MV-4-11 (cell line): ENCODE results near the gene GSTM2.
"Not testable (repeated sequence)": the region's sequence is repeated elsewhere in the genome, so short reads cannot be mapped to it uniquely, and the experiment has no call there.

Experiments used
- DNase-seq: peaks from one replicate; lab custom pipeline; 2025; lab: John Stamatoyannopoulos, UW

Gene GSTM2

DNA sequence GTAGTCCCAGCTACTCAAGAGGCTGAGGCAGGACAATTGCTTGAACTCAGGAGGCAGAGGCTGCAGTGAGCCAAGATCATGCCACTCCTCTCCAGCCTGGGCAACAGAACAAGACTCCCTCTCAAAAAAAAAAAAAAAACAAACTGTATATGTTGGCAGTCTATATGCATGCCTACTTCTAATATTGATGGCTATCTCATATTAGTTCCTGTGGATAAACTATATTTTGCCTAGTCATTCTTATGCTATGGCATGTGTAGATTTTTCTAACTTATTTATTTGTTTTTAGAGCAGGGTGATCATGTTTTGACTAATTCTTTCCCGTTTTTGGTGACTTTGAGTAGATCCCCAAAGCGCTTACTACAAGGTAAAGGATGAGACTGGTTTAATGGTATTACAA lies 10.8 kb downstream of the GSTM2 start:
- not testable (repeated sequence) for DNase-seq

DNA sequence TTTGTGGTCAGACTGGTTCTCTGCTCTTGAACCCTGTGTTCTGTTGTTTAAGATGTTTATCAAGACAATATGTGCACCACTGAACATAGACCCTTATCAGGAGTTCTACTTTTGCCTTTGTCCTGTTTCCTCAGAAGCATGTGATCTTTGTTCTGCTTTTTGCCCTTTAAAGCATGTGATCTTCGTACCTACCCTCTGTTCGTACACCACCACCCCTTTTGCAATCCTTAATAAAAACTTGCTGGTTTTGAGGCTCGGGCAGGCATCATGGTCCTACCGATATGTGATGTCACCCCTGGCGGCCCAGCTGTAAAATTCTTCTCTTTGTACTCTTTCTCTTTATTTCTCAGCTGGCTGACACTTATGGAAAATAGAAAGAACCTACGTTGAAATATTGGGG lies 16.9 kb downstream of the GSTM2 start:
- not testable (repeated sequence) for DNase-seq

DNA sequence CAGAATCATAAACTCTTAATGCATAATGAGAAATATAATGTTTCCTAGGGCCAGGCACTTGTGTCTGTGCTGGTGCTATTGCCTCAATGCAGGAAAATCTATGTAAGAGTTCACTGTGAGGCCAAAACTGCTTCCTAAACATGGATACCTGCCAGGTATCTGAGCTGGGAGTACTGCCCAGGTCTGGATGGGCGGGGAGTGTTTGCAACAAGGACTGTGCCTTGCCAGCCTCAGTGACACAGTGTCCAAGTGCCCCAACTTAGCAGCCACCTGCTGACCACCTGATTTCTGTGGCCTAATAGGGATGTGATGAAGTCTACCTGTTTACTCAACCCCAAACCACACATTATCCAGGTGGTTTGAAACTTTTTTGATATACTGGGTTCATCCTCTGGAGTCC lies 17.5 kb downstream of the GSTM2 start:
- DNase-seq: not testable (repeated sequence)

DNA sequence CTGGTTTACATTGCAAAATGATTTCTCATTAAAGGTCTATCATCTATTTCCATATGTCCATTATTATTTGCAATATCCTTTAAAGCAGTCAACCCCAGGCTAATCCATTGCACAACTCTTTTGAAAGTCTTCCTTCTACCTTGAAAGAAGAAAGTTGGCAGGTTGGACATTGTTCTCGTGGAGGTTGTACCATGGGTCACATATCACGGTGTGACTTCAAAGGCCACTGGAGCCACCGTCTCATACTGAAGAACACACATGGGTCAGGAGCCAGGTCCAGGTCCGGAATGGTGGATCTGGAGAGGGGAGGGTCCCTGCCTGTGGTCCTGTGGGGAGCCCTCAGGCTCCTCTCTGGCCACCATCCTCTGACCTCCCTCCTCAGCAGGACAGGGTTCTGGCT lies 18.0 kb downstream of the GSTM2 start:
- DNase-seq: not testable (repeated sequence)

DNA sequence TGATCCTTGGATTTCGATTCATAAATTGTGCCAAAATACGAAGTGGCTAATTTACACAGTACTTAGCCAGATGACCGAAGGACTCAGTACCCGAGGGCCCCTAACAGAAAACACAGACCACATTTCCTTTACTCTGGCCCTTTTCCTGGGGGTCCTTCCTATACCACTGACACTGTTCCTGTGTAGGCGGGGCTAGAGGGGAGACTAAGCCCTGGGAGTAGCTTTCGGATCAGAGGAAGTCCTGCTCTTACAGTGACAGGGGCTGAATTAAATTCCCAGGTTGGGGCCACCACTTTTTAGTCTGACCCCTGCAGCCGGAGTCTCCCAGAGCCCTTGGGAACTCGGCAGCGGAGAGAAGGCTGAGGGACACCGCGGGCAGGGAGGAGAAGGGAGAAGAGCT lies 19.3 kb downstream of the GSTM2 start:
- DNase-seq: not testable (repeated sequence)

DNA sequence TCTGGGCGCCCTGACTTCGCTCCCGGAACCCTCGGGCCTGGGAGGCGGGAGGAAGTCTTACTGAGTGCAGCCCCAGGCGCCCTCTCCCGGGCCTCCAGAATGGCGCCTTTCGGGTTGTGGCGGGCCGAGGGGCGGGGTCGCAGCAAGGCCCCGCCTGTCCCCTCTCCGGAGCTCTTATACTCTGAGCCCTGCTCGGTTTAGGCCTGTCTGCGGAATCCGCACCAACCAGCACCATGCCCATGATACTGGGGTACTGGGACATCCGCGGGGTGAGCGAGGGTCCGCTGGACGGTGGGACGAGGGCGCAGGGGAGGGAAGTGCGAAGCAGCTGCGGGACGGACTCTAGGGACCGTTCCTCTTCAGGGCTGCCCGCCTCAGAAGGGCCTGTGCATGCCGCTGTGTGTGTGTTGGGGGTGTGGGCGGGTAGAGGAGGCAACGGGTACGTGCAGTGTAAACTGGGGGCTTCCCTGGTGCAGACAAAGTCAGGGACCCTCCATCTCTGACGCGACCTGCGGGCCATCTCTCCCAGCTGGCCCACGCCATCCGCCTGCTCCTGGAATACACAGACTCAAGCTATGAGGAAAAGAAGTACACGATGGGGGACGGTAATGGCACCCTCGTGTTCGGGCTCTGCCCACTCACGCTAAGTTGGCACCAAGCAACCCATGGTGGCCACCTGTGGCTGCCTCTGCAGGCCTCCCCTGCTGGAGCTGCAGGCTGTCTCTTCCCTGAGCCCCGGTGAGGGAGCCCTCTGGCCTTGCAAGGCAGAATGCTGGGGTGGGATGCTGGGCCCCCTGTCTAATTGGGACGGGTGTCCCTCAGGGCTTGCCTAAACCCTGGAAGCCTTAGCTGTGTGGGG lies 20.0 kb downstream of the GSTM2 start, which contains the start of gene GSTM1:
Gene GSTM1 (plus strand): TSS at position 177 of the 859 bp plus-strand sequence. CDS start 57 bp downstream, at position 234.
- DNase-seq: no peak

DNA sequence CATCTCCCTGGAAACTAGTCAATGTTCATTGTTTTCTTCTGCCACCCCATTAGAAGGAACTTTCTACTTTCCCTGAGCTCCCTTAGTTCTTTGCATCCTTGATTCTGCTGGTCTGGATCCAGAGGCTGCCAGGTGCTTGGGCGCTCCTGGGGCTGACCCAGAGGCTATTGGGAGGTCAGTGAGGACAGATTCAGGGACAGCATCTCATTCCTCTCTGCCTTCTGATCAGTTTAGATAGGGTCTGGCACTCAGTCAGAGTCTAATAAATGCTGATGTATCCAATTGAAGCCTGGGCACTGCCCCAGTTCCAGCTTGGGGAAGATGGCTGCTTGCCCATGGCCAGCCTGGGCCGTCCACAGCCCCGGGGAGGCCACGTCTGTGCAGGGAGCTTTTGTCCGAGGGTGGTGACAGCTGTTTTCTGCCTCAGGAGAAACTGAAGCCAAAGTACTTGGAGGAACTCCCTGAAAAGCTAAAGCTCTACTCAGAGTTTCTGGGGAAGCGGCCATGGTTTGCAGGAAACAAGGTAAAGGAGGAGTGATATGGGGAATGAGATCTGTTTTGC lies 22.1 kb downstream of the GSTM2 start:
- DNase-seq: no peak

DNA sequence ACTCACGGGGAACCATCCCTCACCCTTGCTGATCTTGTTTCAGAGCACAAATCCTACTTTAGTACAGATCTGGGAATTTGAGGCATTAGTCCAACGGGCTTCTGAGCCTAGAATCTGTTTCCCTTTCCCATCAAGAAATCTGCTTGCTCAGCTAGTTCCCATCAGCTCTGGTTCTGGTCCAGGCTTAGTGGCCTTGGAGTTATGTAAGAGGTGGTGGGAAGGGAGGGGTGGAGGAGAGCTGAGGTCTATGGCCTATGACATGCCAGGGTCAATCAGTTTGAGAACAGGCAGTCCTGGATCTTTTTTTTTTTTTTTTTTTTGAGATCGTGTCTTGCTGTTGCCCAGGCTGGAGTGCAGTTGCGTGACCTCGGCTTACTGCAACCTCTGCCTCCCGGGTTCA lies 23.9 kb downstream of the GSTM2 start:
- no peak for DNase-seq

DNA sequence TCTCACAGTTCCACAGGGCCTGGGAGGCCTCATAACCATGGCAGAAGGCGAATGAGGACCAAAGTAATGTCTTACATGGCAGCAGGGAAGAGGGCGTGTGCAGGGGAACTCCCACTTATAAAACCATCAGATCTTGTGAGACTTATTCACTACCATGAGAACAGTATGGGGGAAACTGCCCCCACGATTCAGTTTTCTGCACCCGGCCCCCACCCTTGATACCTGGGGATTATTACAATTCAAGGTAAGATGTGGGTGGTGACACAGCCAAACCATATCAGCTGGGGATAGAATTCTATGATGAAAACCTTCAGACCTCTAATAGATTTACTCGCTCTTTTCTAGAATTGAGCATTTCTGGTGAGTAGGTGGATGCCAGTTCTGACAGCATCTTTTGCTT lies 26.5 kb downstream of the GSTM2 start:
- DNase-seq: not testable (repeated sequence)

DNA sequence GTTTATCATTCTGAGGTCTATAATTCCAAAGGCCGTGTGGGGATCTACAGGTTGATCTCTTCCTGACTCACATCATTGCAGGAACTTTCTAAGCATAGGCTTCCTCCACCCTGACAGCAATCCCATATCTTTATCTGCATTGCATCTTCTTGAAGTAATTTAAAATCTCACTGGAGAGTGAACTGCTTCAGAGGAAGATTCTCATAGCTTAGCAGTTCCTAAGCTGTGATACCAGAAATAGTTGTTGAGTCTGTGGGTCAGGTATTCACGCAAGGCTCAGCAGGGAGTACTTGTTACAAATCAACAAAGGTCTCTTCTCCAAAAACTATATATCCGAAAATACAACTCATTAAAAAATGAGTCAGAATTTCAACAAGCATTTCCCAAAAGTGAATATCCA lies 27.3 kb downstream of the GSTM2 start:
- not testable (repeated sequence) for DNase-seq

DNA sequence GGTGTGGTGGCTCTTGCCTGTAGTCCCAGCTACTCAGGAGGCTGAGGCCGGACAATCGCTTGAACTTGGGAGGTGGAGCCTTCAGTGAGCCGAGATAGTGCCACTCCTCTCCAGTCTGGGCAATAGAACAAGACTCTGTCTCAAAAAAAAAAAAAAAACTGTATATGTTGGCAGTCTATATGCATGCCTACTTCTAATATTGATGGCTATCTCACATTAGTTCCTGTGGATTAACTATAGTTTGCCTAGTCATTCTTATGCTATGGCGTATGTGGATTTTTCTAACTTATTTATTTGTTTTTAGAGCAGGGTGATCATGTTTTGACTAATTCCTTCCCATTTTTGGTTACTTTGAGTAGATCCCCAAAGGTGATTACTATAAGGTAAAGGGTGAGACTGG lies 29.2 kb downstream of the GSTM2 start:
- DNase-seq: no peak

DNA sequence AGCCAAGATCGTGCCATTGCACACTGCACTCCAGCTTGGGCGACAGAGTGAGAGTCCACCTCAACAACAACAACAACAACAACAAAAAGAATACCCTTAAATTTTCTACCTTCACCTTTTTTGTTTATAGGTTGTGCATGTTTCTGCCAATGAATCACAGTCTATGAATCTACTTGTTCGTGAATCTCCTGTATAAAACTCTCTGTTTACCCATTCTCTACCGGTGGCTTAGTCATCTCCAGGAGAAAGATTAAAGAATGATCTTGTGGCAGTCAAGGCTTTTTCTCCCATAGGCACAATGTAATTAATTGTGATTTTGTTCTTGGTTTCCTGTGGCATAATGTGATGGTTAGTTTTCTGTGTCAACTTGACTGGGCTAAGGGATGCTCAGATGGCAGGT lies 30.0 kb downstream of the GSTM2 start:
- DNase-seq: not testable (repeated sequence)

DNA sequence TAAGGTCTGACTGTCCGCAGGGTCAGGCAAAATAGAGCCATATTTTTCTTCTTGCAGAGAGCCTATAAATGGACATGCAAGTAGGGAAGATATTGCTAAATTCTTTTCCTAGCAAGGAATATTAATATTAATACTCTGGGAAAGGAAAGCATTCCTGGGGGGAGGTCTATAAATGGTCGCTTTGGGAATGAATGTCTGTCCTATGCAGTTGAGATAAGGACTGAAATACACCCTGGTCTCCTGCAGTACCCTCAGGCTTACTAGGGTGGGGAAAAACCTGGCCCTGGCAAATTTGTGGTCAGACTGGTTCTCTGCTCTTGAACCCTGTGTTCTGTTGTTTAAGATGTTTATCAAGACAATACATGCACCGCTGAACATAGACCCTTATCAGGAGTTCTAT lies 35.1 kb downstream of the GSTM2 start:
- not testable (repeated sequence) for DNase-seq

DNA sequence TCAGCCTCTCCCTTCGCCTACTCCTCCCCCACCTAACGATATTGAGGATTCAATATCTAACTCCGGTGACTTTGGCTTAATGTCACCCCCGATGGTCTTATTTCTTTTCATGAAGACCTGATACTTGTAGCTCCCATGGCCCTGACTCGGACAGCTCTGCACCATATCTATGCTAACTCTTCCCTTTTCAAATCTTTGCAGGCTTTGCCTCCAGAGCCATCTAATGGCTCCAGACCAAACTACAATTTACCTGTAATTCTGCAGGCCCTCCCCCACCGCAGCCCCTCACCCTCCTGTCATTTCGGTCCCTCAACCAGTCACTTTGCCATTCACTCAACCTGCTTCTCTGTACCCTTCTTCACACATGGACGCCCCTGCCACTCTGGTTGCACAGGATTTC lies 36.3 kb downstream of the GSTM2 start:
- no peak for DNase-seq

DNA sequence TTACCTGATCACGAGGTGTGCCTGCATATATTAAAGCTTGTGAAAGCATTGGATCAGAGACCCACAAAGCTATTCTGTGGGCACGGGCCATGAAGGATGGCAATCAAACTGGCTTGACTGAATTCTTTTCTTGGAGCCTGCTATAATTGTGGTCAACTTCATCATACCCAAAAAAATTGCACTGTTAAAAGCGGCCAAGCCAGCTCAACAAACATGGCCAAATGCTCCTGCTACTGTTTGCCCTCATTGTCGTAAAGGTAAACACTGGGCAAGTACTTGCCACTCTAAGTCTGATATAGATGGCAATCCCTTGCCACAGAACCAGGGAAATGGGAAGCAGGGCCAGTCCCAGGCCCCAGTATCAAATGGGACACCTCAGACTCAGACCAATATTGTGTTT lies 37.6 kb downstream of the GSTM2 start:
- no peak for DNase-seq

DNA sequence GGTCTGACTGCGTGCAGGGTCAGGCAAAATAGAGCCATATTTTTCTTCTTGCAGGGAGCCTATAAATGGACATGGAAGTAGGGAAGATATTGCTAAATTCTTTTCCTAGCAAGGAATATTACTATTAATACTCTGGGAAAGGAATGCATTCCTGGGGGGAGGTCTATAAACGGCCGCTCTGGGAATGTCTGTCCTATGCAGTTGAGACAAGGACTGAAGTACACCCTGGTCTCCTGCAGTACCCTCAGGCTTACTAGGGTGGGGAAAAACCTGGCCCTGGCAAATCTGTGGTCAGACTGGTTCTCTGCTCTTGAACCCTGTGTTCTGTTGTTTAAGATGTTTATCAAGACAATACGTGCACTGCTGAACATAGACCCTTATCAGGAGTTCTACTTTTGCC lies 41.1 kb downstream of the GSTM2 start:
- DNase-seq: not testable (repeated sequence)

DNA sequence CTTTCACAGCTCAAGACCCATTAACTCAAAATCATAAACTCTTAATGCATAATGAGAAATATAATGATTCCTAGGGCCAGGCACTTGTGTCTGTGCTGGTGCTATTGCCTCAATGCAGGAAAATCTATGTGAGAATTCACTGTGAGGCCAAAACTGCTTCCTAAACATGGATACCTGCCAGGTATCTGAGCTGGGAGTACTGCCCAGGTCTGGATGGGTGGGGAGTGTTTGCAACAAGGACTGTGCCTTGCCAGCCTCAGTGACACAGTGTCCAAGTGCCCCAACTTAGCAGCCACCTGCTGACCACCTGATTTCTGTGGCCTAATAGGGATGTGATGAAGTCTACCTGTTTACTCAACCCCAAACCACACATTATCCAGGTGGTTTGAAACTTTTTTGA lies 42.0 kb downstream of the GSTM2 start:
- not testable (repeated sequence) for DNase-seq

DNA sequence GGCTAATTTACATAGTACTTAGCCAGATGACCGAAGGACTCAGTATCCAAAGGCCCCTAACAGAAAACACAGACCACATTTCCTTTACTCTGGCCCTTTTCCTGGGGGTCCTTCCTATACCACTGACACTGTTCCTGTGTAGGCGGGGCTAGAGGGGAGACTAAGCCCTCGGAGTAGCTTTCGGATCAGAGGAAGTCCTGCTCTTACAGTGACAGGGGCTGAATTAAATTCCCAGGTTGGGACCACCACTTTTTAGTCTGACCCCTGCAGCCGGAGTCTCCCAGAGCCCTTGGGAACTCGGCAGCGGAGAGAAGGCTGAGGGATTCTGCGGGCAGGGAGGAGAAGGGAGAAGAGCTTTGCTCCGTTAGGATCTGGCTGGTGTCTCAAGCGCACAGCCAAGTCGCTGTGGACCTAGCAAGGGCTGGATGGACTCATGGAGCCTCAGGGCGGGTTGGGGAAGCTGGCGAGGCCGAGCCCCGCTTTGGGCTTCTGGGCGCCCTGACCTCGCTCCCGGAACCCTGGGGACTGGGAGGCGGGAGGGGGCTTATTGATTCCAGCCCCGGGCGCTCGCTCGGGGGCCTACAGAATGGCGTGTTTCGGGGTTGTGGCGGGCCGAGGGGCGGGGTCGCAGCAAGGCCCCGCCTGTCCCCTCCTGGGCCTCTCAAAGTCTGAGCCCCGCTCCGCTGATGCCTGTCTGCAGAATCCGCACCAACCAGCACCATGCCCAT lies 43.9 kb downstream of the GSTM2 start, which contains the start of gene GSTM5:
Gene GSTM5 (plus strand): TSS at position 659 of the 728 bp plus-strand sequence. CDS start 62 bp downstream, at position 721.
- DNase-seq: not testable (repeated sequence)

DNA sequence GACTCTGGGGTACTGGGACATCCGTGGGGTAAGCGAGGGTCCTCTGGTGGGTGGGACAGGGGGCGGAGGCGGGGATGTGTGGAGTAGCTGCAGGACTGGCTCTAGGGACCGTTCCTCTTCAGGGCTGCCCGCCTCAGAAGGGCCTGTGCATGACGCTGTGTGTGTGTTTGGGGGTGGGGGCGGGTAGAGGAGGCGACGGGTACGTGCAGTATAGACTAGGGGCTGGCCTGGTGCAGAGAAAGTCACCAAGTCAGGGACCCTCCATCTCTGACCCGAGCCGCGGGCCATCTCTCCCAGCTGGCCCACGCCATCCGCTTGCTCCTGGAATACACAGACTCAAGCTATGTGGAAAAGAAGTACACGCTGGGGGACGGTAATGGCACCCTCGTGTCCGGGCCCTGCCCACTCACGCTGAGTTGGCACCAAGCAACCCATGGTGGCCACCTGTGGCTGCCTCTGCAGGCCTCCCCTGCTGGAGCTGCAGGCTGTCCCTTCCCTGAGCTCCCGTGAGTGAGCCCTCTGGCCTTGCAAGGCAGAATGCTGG lies 44.5 kb downstream of the GSTM2 start:
- DNase-seq: no peak

DNA sequence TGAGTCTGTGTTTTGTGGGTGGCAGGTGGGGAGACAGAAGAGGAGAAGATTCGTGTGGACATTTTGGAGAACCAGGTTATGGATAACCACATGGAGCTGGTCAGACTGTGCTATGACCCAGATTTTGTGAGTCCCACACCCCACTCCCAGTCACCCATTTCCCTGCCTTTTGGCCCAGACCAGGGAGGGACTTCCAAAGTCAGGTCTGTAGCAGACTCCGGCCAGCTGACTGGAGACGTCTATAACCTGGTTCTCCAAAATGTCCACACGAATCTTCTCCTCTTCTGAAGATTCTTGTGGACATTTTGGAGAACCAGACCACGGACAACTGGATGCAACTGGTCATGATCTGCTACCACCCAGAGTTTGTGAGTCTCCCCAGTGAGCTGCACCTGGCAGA lies 45.8 kb downstream of the GSTM2 start:
- no peak for DNase-seq

DNA sequence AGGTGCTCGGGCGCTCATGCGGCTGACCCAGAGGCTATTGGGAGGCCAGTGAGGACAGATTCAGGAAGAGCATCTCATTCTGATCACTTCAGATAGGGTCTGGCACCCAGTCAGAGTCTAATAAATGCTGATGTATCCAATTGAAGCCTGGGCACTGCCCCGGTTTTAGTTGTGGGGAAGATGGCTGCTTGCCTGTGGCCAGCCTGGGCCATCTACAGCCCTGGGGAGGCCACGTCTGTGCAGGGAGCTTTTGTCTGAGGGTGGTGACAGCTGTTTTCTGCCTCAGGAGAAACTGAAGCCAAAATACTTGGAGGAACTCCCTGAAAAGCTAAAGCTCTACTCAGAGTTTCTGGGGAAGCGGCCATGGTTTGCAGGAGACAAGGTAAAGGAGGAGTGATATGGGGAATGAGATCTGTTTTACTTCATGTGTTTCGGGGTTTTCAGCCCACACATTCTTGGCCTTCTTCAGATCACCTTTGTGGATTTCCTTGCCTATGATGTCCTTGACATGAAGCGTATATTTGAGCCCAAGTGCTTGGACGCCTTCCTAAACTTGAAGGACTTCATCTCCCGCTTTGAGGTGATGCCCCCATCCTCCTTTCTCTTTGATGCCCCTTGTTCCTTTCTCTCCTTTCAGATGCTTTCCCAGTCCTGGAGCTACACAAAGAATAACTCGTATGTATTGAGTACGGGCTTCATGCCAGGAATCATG lies 47.0 kb downstream of the GSTM2 start:
- no peak for DNase-seq

DNA sequence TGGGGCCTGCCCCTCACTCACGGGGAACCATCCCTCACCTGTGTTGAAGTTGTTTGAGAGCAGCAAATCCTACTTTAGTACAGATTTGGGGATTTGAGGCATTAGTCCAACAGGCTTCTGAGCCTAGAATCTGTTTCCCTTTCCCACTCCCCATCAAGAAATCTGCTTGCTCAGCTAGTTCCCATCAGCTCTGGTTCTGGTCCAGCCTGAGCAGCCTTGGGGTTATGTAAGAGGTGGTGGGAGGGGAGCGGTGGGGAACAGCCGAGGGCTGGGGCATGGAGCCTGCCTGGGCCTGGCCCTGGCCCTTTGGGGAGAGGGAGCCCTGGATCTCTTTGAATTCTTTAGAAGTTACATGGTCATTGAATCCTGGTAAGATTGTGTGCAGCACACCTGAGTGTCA lies 48.3 kb downstream of the GSTM2 start:
- DNase-seq: no peak
